H1 (cell line): ENCODE data around the gene ADCY1. TPM values are rescaled to one million over a fixed set of nuclear protein-coding genes. Genes with fewer than 3 reads are reported as not detected.

Experiments used
- CTCF ChIA-PET: fragments of 300-600 bp; sonication (Branson Sonifier 250); formaldehyde crosslinking; loops from one replicate; lab custom pipeline; 2021; ENCODE audit not compliant: partially characterized antibody; lab: Charles Lee
- POLR2A ChIA-PET: fragments of 300-600 bp; sonication (Branson Sonifier 250); formaldehyde crosslinking; loops from one replicate; lab custom pipeline; 2021; ENCODE audit warnings: inconsistent platforms; ENCODE audit not compliant: partially characterized antibody; lab: Charles Lee
- DNase-seq, 2 experiments: peaks; one replicate each; pipeline versions ENCODE4 v3.0.0 to v3.0.0-alpha.2; 2010 to 2022; ENCODE audit warnings: low spot score in 2 of 2, low read depth in 1 of 2, mixed read lengths in 1 of 2
- FAIRE-seq: peaks from 2 replicates; lab custom pipeline; 2011; peaks lifted over from hg19 to GRCh38; lab: Jason Lieb, UNC
- H2AFZ ChIP-seq: 2 replicates; pipeline ENCODE4 v1.8.1; 2012; ENCODE audit warnings: low read length, inconsistent platforms
- H2AK5ac ChIP-seq: 2 replicates; pipeline ENCODE4 v1.6.1; 2013; ENCODE audit warnings: low read depth, low read length
- H2BK120ac ChIP-seq: replicated peaks from 2 replicates; pipeline ENCODE3; 2013; ENCODE audit warnings: low read depth, low read length, inconsistent platforms
- H2BK12ac ChIP-seq: 2 replicates; pipeline ENCODE4 v1.6.1; 2013; ENCODE audit warnings: low read depth, low read length
- H2BK15ac ChIP-seq: 2 replicates; pipeline ENCODE4 v1.6.1; 2013; ENCODE audit warnings: low read length
- H2BK20ac ChIP-seq: 2 replicates; pipeline ENCODE4 v1.6.1; 2013; ENCODE audit warnings: low read length
- H2BK5ac ChIP-seq: 2 replicates; pipeline ENCODE4 v1.6.1; 2013; ENCODE audit warnings: low read depth, low read length
- H3K14ac ChIP-seq: 2 replicates; pipeline ENCODE4 v1.6.1; 2013; ENCODE audit warnings: inconsistent platforms; ENCODE audit not compliant: insufficient read length
- H3K18ac ChIP-seq: 2 replicates; pipeline ENCODE4 v1.6.1; 2013; ENCODE audit warnings: low read length; ENCODE audit errors: extremely low read depth
- H3K23ac ChIP-seq: 2 replicates; pipeline ENCODE4 v1.6.1; 2013; ENCODE audit warnings: inconsistent platforms; ENCODE audit not compliant: insufficient read length
- H3K23me2 ChIP-seq: 2 replicates; pipeline ENCODE4 v1.6.1; 2013; ENCODE audit warnings: low read depth, low read length
- H3K27ac ChIP-seq: 2 replicates; pipeline ENCODE4 v1.6.1; 2011; ENCODE audit warnings: low read depth, low read length, inconsistent platforms
- H3K27me3 ChIP-seq, 4 experiments: replicated peaks in 1 of 4; 1 replicate in 1 of 4; 2 replicates in 3 of 4; pipeline versions ENCODE4 v1.6.1 to v1.8.1; 2011 to 2013; ENCODE audit warnings: low read length in 3 of 4, mild to moderate bottlenecking in 3 of 4, inconsistent platforms in 2 of 4, mixed read lengths in 2 of 4, moderate library complexity in 1 of 4; ENCODE audit not compliant: control insufficient read depth in 3 of 4, insufficient read depth in 3 of 4; ENCODE audit errors: extremely low read depth in 1 of 4
- H3K36me3 ChIP-seq, 4 experiments: 2 replicates each; pipeline versions ENCODE4 v1.6.1 to v1.8.1; 2011 to 2013; ENCODE audit warnings: mild to moderate bottlenecking in 4 of 4, low read length in 3 of 4, moderate library complexity in 2 of 4, control low read depth in 1 of 4, inconsistent platforms in 1 of 4; ENCODE audit not compliant: insufficient read depth in 4 of 4, control insufficient read depth in 2 of 4
- H3K4ac ChIP-seq: replicated peaks from 2 replicates; pipeline ENCODE3; 2013; ENCODE audit warnings: low read length, low read depth, mixed read lengths, inconsistent platforms; ENCODE audit not compliant: insufficient read length
- H3K4me1 ChIP-seq, 4 experiments: replicated peaks in 1 of 4; 1 replicate in 1 of 4; 2 replicates in 3 of 4; pipeline versions ENCODE4 v1.6.1 to v1.8.1; 2011 to 2013; ENCODE audit warnings: low read length in 3 of 4, inconsistent platforms in 2 of 4, mixed read lengths in 1 of 4; ENCODE audit not compliant: insufficient read depth in 4 of 4, control insufficient read depth in 3 of 4
- H3K4me2 ChIP-seq, 2 experiments: 2 replicates each; pipeline versions ENCODE4 v1.6.1 to v1.8.1; 2011 to 2013; ENCODE audit warnings: low read depth in 2 of 2, low read length in 2 of 2, control low read depth in 1 of 2, inconsistent platforms in 1 of 2, mild to moderate bottlenecking in 1 of 2; ENCODE audit not compliant: insufficient read depth in 1 of 2
- H3K4me3 ChIP-seq, 4 experiments: fragments of 200-600, 300-600 bp in 1 of 4; sonication (generic), shearing (Covaris generic), sonication (Bioruptor Twin) in 1 of 4; 2 replicates each; pipeline versions ENCODE4 v1.5.1 to v1.8.1; 2011 to 2016; ENCODE audit warnings: low read length in 4 of 4, low read depth in 3 of 4, control low read depth in 2 of 4, inconsistent platforms in 2 of 4, mild to moderate bottlenecking in 2 of 4, mixed read lengths in 1 of 4, moderate library complexity in 1 of 4; ENCODE audit not compliant: insufficient read depth in 2 of 4; ENCODE audit errors: extremely low read depth in 1 of 4
- H3K56ac ChIP-seq: replicated peaks from 2 replicates; pipeline ENCODE3; 2013; ENCODE audit warnings: low read depth, mild to moderate bottlenecking, mixed read lengths, low read length, inconsistent platforms; ENCODE audit not compliant: insufficient read length
- H3K79me1 ChIP-seq: 2 replicates; pipeline ENCODE4 v1.6.1; 2013; ENCODE audit warnings: low read depth, low read length, control low read depth
- H3K79me2 ChIP-seq, 2 experiments: 2 replicates each; pipeline versions ENCODE4 v1.6.1 to v1.8.1; 2012 to 2013; ENCODE audit warnings: low read length in 2 of 2, mild to moderate bottlenecking in 2 of 2, inconsistent platforms in 1 of 2; ENCODE audit not compliant: insufficient read depth in 2 of 2, control insufficient read depth in 1 of 2
- H3K9ac ChIP-seq, 4 experiments: replicated peaks in 1 of 4; 1 replicate in 1 of 4; 2 replicates in 3 of 4; pipeline versions ENCODE4 v1.6.1 to v1.8.1; 2011 to 2013; ENCODE audit warnings: low read depth in 3 of 4, low read length in 3 of 4, control low read depth in 2 of 4, mild to moderate bottlenecking in 2 of 4, moderate library complexity in 2 of 4, inconsistent platforms in 1 of 4; ENCODE audit errors: extremely low read depth in 1 of 4
- H3K9me3 ChIP-seq, 2 experiments: 2 replicates each; pipeline versions ENCODE4 v1.6.1 to v1.8.1; 2012 to 2013; ENCODE audit warnings: mild to moderate bottlenecking in 2 of 2, moderate library complexity in 2 of 2, control low read depth in 1 of 2, inconsistent platforms in 1 of 2, low read depth in 1 of 2, low read length in 1 of 2, mixed read lengths in 1 of 2; ENCODE audit not compliant: insufficient read depth in 2 of 2
- H4K20me1 ChIP-seq, 2 experiments: replicated peaks in 1 of 2; 2 replicates each; pipeline versions ENCODE3 to v1.8.1; 2011 to 2013; ENCODE audit warnings: inconsistent platforms in 2 of 2, low read length in 2 of 2, mild to moderate bottlenecking in 1 of 2; ENCODE audit not compliant: insufficient read depth in 2 of 2, control insufficient read depth in 1 of 2
- H4K5ac ChIP-seq: 2 replicates; pipeline ENCODE4 v1.6.1; 2013; ENCODE audit warnings: low read length, low read depth, mixed read lengths, inconsistent platforms; ENCODE audit not compliant: insufficient read length
- H4K8ac ChIP-seq: 2 replicates; pipeline ENCODE4 v1.8.0; 2013; ENCODE audit warnings: mild to moderate bottlenecking, moderate library complexity, low read length, inconsistent platforms; ENCODE audit not compliant: insufficient read depth; ENCODE audit errors: extremely low read depth
- H4K91ac ChIP-seq: replicated peaks from 2 replicates; pipeline ENCODE3; 2013; ENCODE audit warnings: low read length, mixed read lengths, inconsistent platforms; ENCODE audit not compliant: insufficient read length
- CEBPB ChIP-seq: IDR thresholded peaks from 2 replicates; pipeline ENCODE4 v1.6.1; 2012; ENCODE audit warnings: low read depth, low read length
- CHD1 ChIP-seq: IDR thresholded peaks from 2 replicates; pipeline ENCODE4 v1.6.1; 2012; ENCODE audit warnings: low read depth, low read length, improper control_type of control experiment
- CTBP2 ChIP-seq: IDR thresholded peaks from 2 replicates; pipeline ENCODE4 v1.7.0; 2011; ENCODE audit warnings: borderline replicate concordance, mild to moderate bottlenecking, moderate library complexity, mixed read lengths, low read length; ENCODE audit not compliant: insufficient read depth, insufficient read length
- NANOG ChIP-seq: IDR thresholded peaks from 2 replicates; pipeline ENCODE4 v1.6.1; 2011; ENCODE audit warnings: low read length, low read depth, mild to moderate bottlenecking, inconsistent platforms; ENCODE audit not compliant: insufficient read depth, poor library complexity, severe bottlenecking
- PHF8 ChIP-seq: fragments of 200-600 bp; sonication (generic); conservative IDR thresholded peaks from 2 replicates; pipeline ENCODE4 v1.7.1; 2012; ENCODE audit warnings: low read depth, mild to moderate bottlenecking, inconsistent platforms, low read length, moderate library complexity
- RAD21 ChIP-seq, 2 experiments: IDR thresholded peaks in 1 of 2; conservative IDR thresholded peaks in 1 of 2; 2 replicates each; pipeline ENCODE4 v1.6.1; 2011; ENCODE audit warnings: low read depth in 2 of 2, low read length in 2 of 2, improper control_type of control experiment in 1 of 2, inconsistent platforms in 1 of 2, mild to moderate bottlenecking in 1 of 2, moderate library complexity in 1 of 2
- RXRA ChIP-seq: IDR thresholded peaks from 2 replicates; pipeline ENCODE4 v1.6.1; 2011; ENCODE audit warnings: low read depth, mild to moderate bottlenecking, low read length, moderate library complexity; ENCODE audit not compliant: insufficient read depth
- SP2 ChIP-seq: IDR thresholded peaks from 2 replicates; pipeline ENCODE4 v1.6.1; 2012; ENCODE audit warnings: mild to moderate bottlenecking, low read length, inconsistent platforms
- TBP ChIP-seq: IDR thresholded peaks from 2 replicates; pipeline ENCODE4 v1.6.1; 2011; ENCODE audit warnings: low read depth, low read length, improper control_type of control experiment
- WGBS, 2 experiments: shearing (Covaris generic) in 1 of 2; methylation state at CpG; one replicate each; pipeline versions ENCODE4 v1.1.6 to v1.1.7; 2013 to 2015; ENCODE audit warnings: low lambda C conversion rate in 2 of 2, mixed read lengths in 2 of 2, inconsistent platforms in 1 of 2, low coverage in 1 of 2, missing lambda C conversion rate in 1 of 2; ENCODE audit not compliant: insufficient replicate concordance in 2 of 2, insufficient coverage in 1 of 2, insufficient read length in 1 of 2; ENCODE audit errors: extremely low coverage in 1 of 2, missing lambda C conversion rate in 1 of 2; 5-methylcytosine and 5-hydroxymethylcytosine counted together
- polyA plus RNA-seq, 7 experiments: library from polyadenylated mRNA; depleted of rRNA in 3 of 7; stranded (reverse) in 5 of 7; unstranded in 2 of 7; fragments of >200 nt in 5 of 7; fragments of 200-250 nt in 2 of 7; gene quantifications; 1 replicate in 5 of 7; 2 replicates in 1 of 7; 4 replicates in 1 of 7; pipeline versions ENCODE4 v1.2.1 to v1.2.3, GENCODE V29; 2011 to 2013; ENCODE audit warnings: missing spikeins in 2 of 7, mixed read lengths in 2 of 7
- total RNA-seq: library from RNA; stranded (reverse); fragmentation: NEBNext Ultra II Directional; extraction: Animal tissue kit (Norgen Biotek cat#: 25700); gene quantifications from 2 replicates; pipeline ENCODE4 v1.2.1, GENCODE V29; 2021
- TF ChIP-seq, protein P1 (sequence below), 3 experiments: IDR thresholded peaks; 1 replicate in 2 of 3; 2 replicates in 1 of 3; pipeline versions ENCODE4 v1.5.1 to v1.6.1; 2011; ENCODE audit warnings: low read length in 3 of 3, mild to moderate bottlenecking in 3 of 3, inconsistent platforms in 2 of 3, low read depth in 1 of 3, moderate library complexity in 1 of 3; ENCODE audit not compliant: insufficient read depth in 1 of 3; ENCODE audit errors: control extremely low read depth in 1 of 3

ADCY1 gene
- total and polyA plus RNA-seq, 2 of the 8 experiments (the other 6 are each of a cell fraction or from before 2014, with no cell fraction given): 7.9 to 26.9 TPM

DNA sequence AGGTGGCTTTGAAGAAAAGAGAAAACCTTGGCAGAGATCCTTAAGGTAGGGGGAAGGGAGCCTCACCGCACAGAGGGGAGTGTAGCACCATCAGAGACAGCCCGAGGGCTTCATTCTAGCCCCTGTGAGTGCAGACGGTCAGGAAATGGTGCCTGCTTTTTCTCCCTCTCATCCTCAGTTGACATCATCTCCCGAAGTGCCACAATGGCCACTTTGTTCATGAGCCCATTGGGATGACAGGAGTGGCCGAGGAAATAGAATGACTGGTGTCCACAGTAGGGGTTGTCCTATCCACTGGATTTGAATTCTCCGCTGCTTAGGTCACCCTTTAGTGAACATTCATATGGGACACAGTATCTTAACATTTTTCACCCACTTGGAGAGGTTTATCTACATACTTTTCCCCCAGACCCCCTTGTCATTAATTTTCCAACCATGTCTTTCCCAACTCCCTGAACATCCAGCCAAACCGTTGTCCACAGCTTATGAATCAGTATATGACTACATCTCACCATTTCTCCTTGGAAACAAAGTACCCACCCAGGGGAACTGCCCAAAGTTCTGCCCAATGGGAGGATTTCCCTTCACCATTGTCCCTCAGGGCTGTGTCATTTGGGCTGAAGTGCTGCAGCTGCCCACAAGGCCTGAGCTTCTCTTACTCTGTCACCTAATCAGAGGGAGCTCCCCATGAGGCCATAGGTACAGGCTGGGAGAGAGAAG lies 108.8 kb downstream of the ADCY1 start:
- Histone ChIP-seq H3K14ac (no peak overlapping the region), H3K9me3 (no peaks in the 10 kb centered on the region), H2BK12ac (no peak overlapping the region), H2BK5ac (no peak overlapping the region), H3K9ac (no peak overlapping the region), H3K4me2 (no peak overlapping the region), H2BK15ac (no peak overlapping the region), H3K4me3 (no peak overlapping the region), H3K27ac (no peak overlapping the region), H4K20me1 (peaks cover 0 to under 1% of the 10 kb centered on the region in 2 experiments), H4K5ac (no peak overlapping the region), H3K4me1 (no peaks in the 10 kb centered on the region), H3K27me3 (no peaks in the 10 kb centered on the region), H3K23ac (no peak overlapping the region), H2AFZ (no peak overlapping the region), H2BK120ac (no peak overlapping the region), H3K56ac (no peak overlapping the region), H3K79me1 (no peaks in the 10 kb centered on the region), H3K23me2 (no peaks in the 10 kb centered on the region), H4K8ac (no peak overlapping the region), H3K79me2 (no peaks in the 10 kb centered on the region), H4K91ac (no peak overlapping the region), H2AK5ac (no peak overlapping the region), H3K4ac (no peak overlapping the region), H3K36me3 (peaks cover 0 to 11% (median 3%) of the 10 kb centered on the region in 4 experiments; a peak in 5 of 8 replicates), H3K18ac (no peak overlapping the region), H2BK20ac (no peak overlapping the region)
- ChIA-PET POLR2A (no interaction called here), CTCF (interaction anchor here (1.7 kb wide), 1 partner anchor 20 kb away, joined by 5 read pairs; no protein-coding TSS in a partner anchor)
- FAIRE-seq (no peak), DNase-seq (no peak)
- WGBS, 2 experiments: 88% methylated on average over 7 of the region's 7 CpGs; no CpG with 5 or more reads in 1 of the 2 experiments
- TF ChIP-seq NANOG: no peak
- no peak for TF ChIP-seq CEBPB
- TF ChIP-seq CTBP2: no peak
- TF ChIP-seq SP2: no peak
- TF ChIP-seq CHD1: no peak
- TF ChIP-seq, protein P1, sequence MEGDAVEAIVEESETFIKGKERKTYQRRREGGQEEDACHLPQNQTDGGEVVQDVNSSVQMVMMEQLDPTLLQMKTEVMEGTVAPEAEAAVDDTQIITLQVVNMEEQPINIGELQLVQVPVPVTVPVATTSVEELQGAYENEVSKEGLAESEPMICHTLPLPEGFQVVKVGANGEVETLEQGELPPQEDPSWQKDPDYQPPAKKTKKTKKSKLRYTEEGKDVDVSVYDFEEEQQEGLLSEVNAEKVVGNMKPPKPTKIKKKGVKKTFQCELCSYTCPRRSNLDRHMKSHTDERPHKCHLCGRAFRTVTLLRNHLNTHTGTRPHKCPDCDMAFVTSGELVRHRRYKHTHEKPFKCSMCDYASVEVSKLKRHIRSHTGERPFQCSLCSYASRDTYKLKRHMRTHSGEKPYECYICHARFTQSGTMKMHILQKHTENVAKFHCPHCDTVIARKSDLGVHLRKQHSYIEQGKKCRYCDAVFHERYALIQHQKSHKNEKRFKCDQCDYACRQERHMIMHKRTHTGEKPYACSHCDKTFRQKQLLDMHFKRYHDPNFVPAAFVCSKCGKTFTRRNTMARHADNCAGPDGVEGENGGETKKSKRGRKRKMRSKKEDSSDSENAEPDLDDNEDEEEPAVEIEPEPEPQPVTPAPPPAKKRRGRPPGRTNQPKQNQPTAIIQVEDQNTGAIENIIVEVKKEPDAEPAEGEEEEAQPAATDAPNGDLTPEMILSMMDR (IDR thresholded peaks at IDR 0.05; ENCODE audit: control extremely low read depth in 1 of 3, insufficient read depth in 1 of 3, low read depth in 1 of 3, low read length in 3 of 3): no peak
- no peak for TF ChIP-seq PHF8
- TF ChIP-seq RAD21 (IDR thresholded peaks at IDR 0.05 in 1 of 2, conservative IDR thresholded peaks at IDR 0.05 in 1 of 2; ENCODE audit: low read depth in 2 of 2, low read length in 2 of 2): no peak
- TF ChIP-seq TBP: no peak
- no peak for TF ChIP-seq RXRA
